GM12878 (cell line): ENCODE results near the gene ABCB9. TPM values are rescaled to one million over a fixed set of nuclear protein-coding genes. Genes with fewer than 3 reads are reported as not detected.

Source experiments
- ATAC-seq: fragments of 200-7000 bp; cut with Tn5 transposase; 3 replicates; pipeline ENCODE4 v1.9.1; 2020; ENCODE audit warnings: mild to moderate bottlenecking, moderate library complexity
- BruUV-seq: library from RNA; stranded (reverse); fragments of 400-500 nt; replicated peaks from 2 replicates; lab custom pipeline; 2021; lab: Mats Ljungman, UMichigan
- CTCF ChIA-PET: fragments of 300-600 bp; sonication (Branson Sonifier 250); formaldehyde crosslinking; extraction: SDS; loops from one replicate; lab custom pipeline; 2021; ENCODE audit warnings: inconsistent platforms; lab: Yijun Ruan, JAX
- POLR2A ChIA-PET: fragments of 350-600 bp; formaldehyde crosslinking; extraction: SDS; loops from one replicate; lab custom pipeline; 2021; ENCODE audit warnings: inconsistent platforms; lab: Charles Lee
- RAD21 ChIA-PET: fragments of 300-600 bp; sonication (Branson Sonifier 250); formaldehyde crosslinking; loops from one replicate; lab custom pipeline; 2023; ENCODE audit warnings: antibody characterized with exemption; ENCODE audit not compliant: unreplicated experiment; lab: Charles Lee
- SMC1A ChIA-PET: fragments of 300-600 bp; sonication (Branson Sonifier 250); formaldehyde crosslinking; loops from one replicate; lab custom pipeline; 2023; ENCODE audit not compliant: unreplicated experiment, uncharacterized antibody; lab: Charles Lee
- DNase-seq: peaks from one replicate; pipeline ENCODE4 v3.0.0-alpha.2; 2011; ENCODE audit warnings: low read depth, low spot score
- FAIRE-seq: peaks from 3 replicates; lab custom pipeline; 2011; peaks lifted over from hg19 to GRCh38; lab: Jason Lieb, UNC
- H2AFZ ChIP-seq: 2 replicates; pipeline ENCODE4 v1.6.0; 2011; ENCODE audit warnings: low read depth, low read length, control low read depth; ENCODE audit not compliant: control insufficient read depth
- H3K27ac ChIP-seq: 2 replicates; pipeline ENCODE4 v1.5.1; 2011; ENCODE audit warnings: control low read depth; ENCODE audit not compliant: control insufficient read depth, insufficient read depth
- H3K27me3 ChIP-seq, 2 experiments: replicated peaks in 1 of 2; 2 replicates each; pipeline versions ENCODE4 v1.6.0 to v1.6.1; 2011; ENCODE audit warnings: low read length in 1 of 2; ENCODE audit not compliant: control insufficient read depth in 2 of 2, insufficient read depth in 2 of 2
- H3K36me3 ChIP-seq, 2 experiments: 2 replicates each; pipeline ENCODE4 v1.5.1; 2011; ENCODE audit warnings: low read length in 1 of 2; ENCODE audit not compliant: control insufficient read depth in 2 of 2, insufficient read depth in 2 of 2
- H3K4me1 ChIP-seq: 2 replicates; pipeline ENCODE4 v1.6.1; 2011; ENCODE audit warnings: mild to moderate bottlenecking, low read length, moderate library complexity, mixed read lengths; ENCODE audit not compliant: control insufficient read depth, insufficient read depth
- H3K4me2 ChIP-seq: 2 replicates; pipeline ENCODE4 v1.6.0; 2011; ENCODE audit warnings: control low read depth; ENCODE audit not compliant: control insufficient read depth, insufficient read depth
- H3K4me3 ChIP-seq: fragments of 200-600 bp; sonication (generic); 2 replicates; pipeline ENCODE4 v1.5.1; 2016
- H3K79me2 ChIP-seq: 2 replicates; pipeline ENCODE4 v1.6.0; 2011; ENCODE audit warnings: low read length; ENCODE audit not compliant: control insufficient read depth, insufficient read depth
- H3K9ac ChIP-seq: 2 replicates; pipeline ENCODE4 v1.8.0; 2011; ENCODE audit warnings: low read length, control low read depth, mixed read lengths; ENCODE audit not compliant: control insufficient read depth, insufficient read depth
- H3K9me3 ChIP-seq: replicated peaks from 3 replicates; pipeline ENCODE4 v1.5.1; 2011; ENCODE audit warnings: mild to moderate bottlenecking, low read length; ENCODE audit not compliant: control insufficient read depth, insufficient read depth
- H4K20me1 ChIP-seq: 2 replicates; pipeline ENCODE4 v1.6.0; 2011; ENCODE audit not compliant: control insufficient read depth, insufficient read depth
- CBX5 ChIP-seq: sonication (generic); IDR thresholded peaks from 2 replicates; pipeline ENCODE4 v1.6.1; 2016; ENCODE audit warnings: low read depth, moderate library complexity, mild to moderate bottlenecking, inconsistent platforms
- CEBPB ChIP-seq, 2 experiments: fragments of 150-350 bp in 1 of 2; IDR thresholded peaks; 2 replicates each; pipeline ENCODE4 v1.6.1; 2012 to 2014; ENCODE audit warnings: low read depth in 2 of 2, low read length in 2 of 2, borderline replicate concordance in 1 of 2, inconsistent platforms in 1 of 2
- CUX1 ChIP-seq: IDR thresholded peaks from 2 replicates; pipeline ENCODE4 v1.6.1; 2012; ENCODE audit warnings: improper control_type of control experiment, low read depth, low read length; ENCODE audit not compliant: insufficient replicate concordance
- FOXM1 ChIP-seq: IDR thresholded peaks from 2 replicates; pipeline ENCODE4 v1.6.1; 2012; ENCODE audit warnings: low read depth, mild to moderate bottlenecking, inconsistent platforms, low read length, moderate library complexity
- IKZF1 ChIP-seq: fragments of 450-650 bp; conservative IDR thresholded peaks from 2 replicates; pipeline ENCODE4 v1.6.1; 2017; ENCODE audit warnings: antibody characterized with exemption, mild to moderate bottlenecking
- KLF5 ChIP-seq: fragments of 450-650 bp; IDR thresholded peaks from 2 replicates; pipeline ENCODE4 v1.6.1; 2014; ENCODE audit warnings: mild to moderate bottlenecking; ENCODE audit not compliant: partially characterized antibody
- MEF2A ChIP-seq: IDR thresholded peaks from 2 replicates; pipeline ENCODE4 v1.6.1; 2011; ENCODE audit warnings: low read depth, mild to moderate bottlenecking, low read length, moderate library complexity; ENCODE audit not compliant: insufficient read depth
- PAX8 ChIP-seq: fragments of 450-650 bp; IDR thresholded peaks from 2 replicates; pipeline ENCODE4 v1.6.1; 2017; ENCODE audit warnings: mild to moderate bottlenecking, moderate library complexity
- WGBS: methylation state at CpG from one replicate; pipeline ENCODE4 v1.1.6; 2016; ENCODE audit warnings: low lambda C conversion rate; ENCODE audit not compliant: insufficient replicate concordance, insufficient coverage; ENCODE audit errors: missing lambda C conversion rate; 5-methylcytosine and 5-hydroxymethylcytosine counted together
- in situ Hi-C: fragments of 300-500 bp; cut with MboI; formaldehyde crosslinking; loops from 9 replicates; pipeline ENCODE4 v1.14.3; 2018; ENCODE audit warnings: mixed read lengths
- intact Hi-C: fragments of 100-400 bp; cut with micrococcal nuclease; formaldehyde crosslinking; loops from one replicate; pipeline ENCODE4 v1.14.2; 2022; ENCODE audit not compliant: unreplicated experiment
- polyA plus RNA-seq, 11 experiments: library from polyadenylated mRNA; depleted of rRNA in 4 of 11; unstranded in 6 of 11; stranded (reverse) in 5 of 11; fragments of >200 nt; fragmentation: Nextera tagmentation in 4 of 11; fragmentation: Illumina TruSeq in 1 of 11; extraction: Ambion mirVana in 4 of 11; extraction: Trizol in 1 of 11; gene quantifications; 1 replicate in 1 of 11; 2 replicates in 10 of 11; pipeline versions ENCODE4 v1.2.1 to v1.2.3, GENCODE V29; 2011 to 2016; ENCODE audit warnings: inconsistent platforms in 2 of 11, missing spikeins in 2 of 11, low read depth in 1 of 11
- total RNA-seq, 4 experiments: library from RNA; depleted of rRNA in 3 of 4; stranded (reverse); fragments of >200 nt in 3 of 4; fragmentation: Illumina TruSeq in 1 of 4; extraction: Trizol in 1 of 4; gene quantifications; 2 replicates each; pipeline versions ENCODE4 v1.2.1 to v1.2.3, GENCODE V29; 2013 to 2021
- TF ChIP-seq, protein P1 (sequence below): fragments of 450-650 bp; formaldehyde crosslinking; IDR thresholded peaks from 2 replicates; pipeline ENCODE4 v1.5.0; 2022; ENCODE audit warnings: mild to moderate bottlenecking, missing genetic modification characterization
- TF ChIP-seq, protein P2 (sequence below): fragments of 450-650 bp; IDR thresholded peaks from 2 replicates; pipeline ENCODE4 v1.6.1; 2017; ENCODE audit warnings: mild to moderate bottlenecking
- TF ChIP-seq, protein P3 (sequence below): IDR thresholded peaks from 2 replicates; pipeline ENCODE4 v1.6.1; 2011; ENCODE audit warnings: low read depth, mild to moderate bottlenecking, low read length, moderate library complexity, borderline replicate concordance; ENCODE audit errors: extremely low read depth

ABCB9 gene
- total and polyA plus RNA-seq, 10 of the 15 experiments (the other 5 are each of a cell fraction or from before 2014, with no cell fraction given): 0.37 to 4.9 (median 3.1) TPM

DNA sequence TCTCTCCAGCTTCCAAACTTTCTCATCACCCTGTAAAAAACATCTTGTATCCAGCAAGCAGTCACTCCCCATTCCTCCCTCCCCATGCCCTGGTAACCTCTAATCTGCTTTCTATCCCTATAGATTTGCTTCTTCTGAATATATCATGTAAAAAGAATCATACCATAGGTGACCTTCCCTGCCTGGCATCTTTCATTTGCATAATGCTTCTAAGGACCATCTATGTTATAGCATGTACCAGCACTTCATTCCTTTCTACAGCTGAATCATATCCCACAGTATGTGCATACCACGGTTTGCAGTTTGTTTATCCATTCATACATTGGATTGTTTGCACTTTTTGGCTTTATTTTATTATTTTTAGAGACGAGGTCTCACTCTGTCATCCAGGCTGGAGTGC lies 47.4 kb downstream of the ABCB9 start:
- Histone ChIP-seq H3K9ac (no peak overlapping the region), H3K4me2 (no peak overlapping the region), H3K36me3 (no peaks in the 10 kb centered on the region), H3K27ac (no peak overlapping the region), H3K4me1 (no peaks in the 10 kb centered on the region), H3K4me3 (no peak overlapping the region), H3K9me3 (no peaks in the 10 kb centered on the region; the same call in 2 of the 3 replicates), H4K20me1 (no peaks in the 10 kb centered on the region), H3K27me3 (no peaks in the 10 kb centered on the region), H2AFZ (no peak overlapping the region), H3K79me2 (no peaks in the 10 kb centered on the region)
- ChIA-PET POLR2A (no interaction called here), CTCF (interaction anchor here (1.1 kb wide), 1 partner anchor 146 kb away, joined by 3 read pairs; no protein-coding TSS in a partner anchor), SMC1A (interaction anchor here (0.8 kb wide), 1 partner anchor 18 kb away, joined by 3 read pairs; no protein-coding TSS in a partner anchor), RAD21 (no interaction called here)
- 10% methylated on average over 2 of the region's 2 CpGs for WGBS
- ATAC-seq (no peak), DNase-seq (no peak), FAIRE-seq (no peak)
- in situ Hi-C loops: no loop called here
- no TSS peak for BruUV-seq
- intact Hi-C loops: no loop called here
- TF ChIP-seq, protein P1, sequence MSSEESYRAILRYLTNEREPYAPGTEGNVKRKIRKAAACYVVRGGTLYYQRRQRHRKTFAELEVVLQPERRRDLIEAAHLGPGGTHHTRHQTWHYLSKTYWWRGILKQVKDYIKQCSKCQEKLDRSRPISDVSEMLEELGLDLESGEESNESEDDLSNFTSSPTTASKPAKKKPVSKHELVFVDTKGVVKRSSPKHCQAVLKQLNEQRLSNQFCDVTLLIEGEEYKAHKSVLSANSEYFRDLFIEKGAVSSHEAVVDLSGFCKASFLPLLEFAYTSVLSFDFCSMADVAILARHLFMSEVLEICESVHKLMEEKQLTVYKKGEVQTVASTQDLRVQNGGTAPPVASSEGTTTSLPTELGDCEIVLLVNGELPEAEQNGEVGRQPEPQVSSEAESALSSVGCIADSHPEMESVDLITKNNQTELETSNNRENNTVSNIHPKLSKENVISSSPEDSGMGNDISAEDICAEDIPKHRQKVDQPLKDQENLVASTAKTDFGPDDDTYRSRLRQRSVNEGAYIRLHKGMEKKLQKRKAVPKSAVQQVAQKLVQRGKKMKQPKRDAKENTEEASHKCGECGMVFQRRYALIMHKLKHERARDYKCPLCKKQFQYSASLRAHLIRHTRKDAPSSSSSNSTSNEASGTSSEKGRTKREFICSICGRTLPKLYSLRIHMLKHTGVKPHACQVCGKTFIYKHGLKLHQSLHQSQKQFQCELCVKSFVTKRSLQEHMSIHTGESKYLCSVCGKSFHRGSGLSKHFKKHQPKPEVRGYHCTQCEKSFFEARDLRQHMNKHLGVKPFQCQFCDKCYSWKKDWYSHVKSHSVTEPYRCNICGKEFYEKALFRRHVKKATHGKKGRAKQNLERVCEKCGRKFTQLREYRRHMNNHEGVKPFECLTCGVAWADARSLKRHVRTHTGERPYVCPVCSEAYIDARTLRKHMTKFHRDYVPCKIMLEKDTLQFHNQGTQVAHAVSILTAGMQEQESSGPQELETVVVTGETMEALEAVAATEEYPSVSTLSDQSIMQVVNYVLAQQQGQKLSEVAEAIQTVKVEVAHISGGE (CRISPR knock-in tag): no peak
- TF ChIP-seq IKZF1 (no peak), CUX1 (no peak), PAX8 (no peak), KLF5 (no peak), FOXM1 (no peak), MEF2A (no peak), CEBPB (IDR thresholded peaks at IDR 0.05; ENCODE audit: borderline replicate concordance in 1 of 2, low read depth in 2 of 2, low read length in 2 of 2) (no peak), CBX5 (no peak)
- TF ChIP-seq, protein P2, sequence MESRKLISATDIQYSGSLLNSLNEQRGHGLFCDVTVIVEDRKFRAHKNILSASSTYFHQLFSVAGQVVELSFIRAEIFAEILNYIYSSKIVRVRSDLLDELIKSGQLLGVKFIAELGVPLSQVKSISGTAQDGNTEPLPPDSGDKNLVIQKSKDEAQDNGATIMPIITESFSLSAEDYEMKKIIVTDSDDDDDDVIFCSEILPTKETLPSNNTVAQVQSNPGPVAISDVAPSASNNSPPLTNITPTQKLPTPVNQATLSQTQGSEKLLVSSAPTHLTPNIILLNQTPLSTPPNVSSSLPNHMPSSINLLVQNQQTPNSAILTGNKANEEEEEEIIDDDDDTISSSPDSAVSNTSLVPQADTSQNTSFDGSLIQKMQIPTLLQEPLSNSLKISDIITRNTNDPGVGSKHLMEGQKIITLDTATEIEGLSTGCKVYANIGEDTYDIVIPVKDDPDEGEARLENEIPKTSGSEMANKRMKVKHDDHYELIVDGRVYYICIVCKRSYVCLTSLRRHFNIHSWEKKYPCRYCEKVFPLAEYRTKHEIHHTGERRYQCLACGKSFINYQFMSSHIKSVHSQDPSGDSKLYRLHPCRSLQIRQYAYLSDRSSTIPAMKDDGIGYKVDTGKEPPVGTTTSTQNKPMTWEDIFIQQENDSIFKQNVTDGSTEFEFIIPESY: no peak
- TF ChIP-seq, protein P3, sequence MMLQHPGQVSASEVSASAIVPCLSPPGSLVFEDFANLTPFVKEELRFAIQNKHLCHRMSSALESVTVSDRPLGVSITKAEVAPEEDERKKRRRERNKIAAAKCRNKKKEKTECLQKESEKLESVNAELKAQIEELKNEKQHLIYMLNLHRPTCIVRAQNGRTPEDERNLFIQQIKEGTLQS: no peak
